GM13976 (cell line): Measurements from ENCODE around the gene GSK3B.

Experiments used
- DNase-seq: peaks from one replicate; pipeline ENCODE4 v3.0.0; 2012; ENCODE audit warnings: low spot score
- in situ Hi-C: fragments of 300-500 bp; cut with MboI; formaldehyde crosslinking; loops from one replicate; pipeline ENCODE4 v1.12.0; 2022; ENCODE audit warnings: low sequenced_read_pairs, mixed read lengths, inconsistent platforms; ENCODE audit not compliant: unreplicated experiment
- TF ChIP-seq, protein P1 (sequence below): IDR thresholded peaks from 2 replicates; pipeline ENCODE4 v1.5.1; 2012; ENCODE audit warnings: borderline replicate concordance, mild to moderate bottlenecking; ENCODE audit not compliant: insufficient read depth; ENCODE audit errors: extremely low read depth, missing control alignments, control extremely low read depth

Gene GSK3B

DNA sequence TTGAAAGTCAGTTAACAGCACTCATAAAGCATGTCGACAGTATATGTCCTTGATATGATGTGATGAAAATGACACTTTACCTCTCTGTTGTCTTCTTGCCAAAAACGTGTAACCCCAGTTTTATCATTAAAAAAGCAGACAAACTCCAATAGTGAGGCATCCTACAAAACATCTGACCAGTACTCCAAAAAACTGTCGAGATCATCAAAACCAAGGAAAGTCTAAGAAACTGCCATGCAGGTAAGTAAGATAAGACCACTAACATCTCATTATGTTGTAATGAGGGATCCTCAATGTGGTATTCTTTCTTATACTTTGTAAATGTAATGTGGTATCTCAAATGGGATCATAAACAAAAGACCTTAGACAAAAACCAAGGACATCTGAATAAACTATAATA, 160.0 kb downstream of the GSK3B start:
- TF ChIP-seq, protein P1, sequence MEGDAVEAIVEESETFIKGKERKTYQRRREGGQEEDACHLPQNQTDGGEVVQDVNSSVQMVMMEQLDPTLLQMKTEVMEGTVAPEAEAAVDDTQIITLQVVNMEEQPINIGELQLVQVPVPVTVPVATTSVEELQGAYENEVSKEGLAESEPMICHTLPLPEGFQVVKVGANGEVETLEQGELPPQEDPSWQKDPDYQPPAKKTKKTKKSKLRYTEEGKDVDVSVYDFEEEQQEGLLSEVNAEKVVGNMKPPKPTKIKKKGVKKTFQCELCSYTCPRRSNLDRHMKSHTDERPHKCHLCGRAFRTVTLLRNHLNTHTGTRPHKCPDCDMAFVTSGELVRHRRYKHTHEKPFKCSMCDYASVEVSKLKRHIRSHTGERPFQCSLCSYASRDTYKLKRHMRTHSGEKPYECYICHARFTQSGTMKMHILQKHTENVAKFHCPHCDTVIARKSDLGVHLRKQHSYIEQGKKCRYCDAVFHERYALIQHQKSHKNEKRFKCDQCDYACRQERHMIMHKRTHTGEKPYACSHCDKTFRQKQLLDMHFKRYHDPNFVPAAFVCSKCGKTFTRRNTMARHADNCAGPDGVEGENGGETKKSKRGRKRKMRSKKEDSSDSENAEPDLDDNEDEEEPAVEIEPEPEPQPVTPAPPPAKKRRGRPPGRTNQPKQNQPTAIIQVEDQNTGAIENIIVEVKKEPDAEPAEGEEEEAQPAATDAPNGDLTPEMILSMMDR: no peak
- in situ Hi-C loops: no loop called here
- no peak for DNase-seq

GRCh38 chr3:119933207-119933606, 161.0 kb downstream of the GSK3B start:
- DNase-seq: no peak
- in situ Hi-C loops: no loop called here
- TF ChIP-seq, protein P1: no peak

DNA sequence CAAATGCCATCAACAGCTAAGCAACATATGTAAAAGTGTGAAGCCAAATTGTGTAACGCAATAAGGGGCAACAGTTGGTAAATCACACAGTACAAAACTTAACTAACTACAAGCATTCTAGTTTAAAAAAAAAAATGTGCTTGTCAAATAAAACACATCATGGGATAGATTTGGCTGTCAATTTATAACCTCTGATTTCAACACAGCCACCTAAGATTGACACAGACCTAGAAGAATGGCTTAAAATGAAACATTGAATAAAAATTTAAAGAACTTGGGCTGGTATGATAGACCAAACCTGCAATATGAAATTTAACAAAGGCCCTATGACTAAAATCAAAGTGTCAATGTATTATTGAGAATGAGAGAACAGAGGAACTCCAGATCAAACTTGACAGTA, 164.0 kb downstream of the GSK3B start:
- in situ Hi-C loops: no loop called here
- no peak for DNase-seq
- TF ChIP-seq, protein P1: no peak

DNA sequence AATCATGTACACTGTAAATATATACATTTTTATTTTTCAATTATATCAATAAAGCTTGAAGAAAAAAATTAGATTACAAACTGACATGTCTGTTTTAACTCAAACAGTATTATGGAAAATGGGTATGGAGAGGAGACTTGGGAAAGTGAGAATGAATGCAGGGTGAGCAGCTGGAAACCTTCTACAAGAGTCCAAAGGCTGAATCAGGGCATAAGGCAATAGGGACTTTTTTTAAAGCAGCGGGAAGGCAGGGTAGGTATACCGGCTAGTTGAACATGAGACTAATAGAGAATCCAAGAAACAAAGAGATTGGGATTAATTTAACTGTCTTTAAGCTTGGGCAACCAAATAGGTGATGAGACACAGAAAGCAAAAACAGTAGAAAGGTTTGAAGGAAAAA, 167.1 kb downstream of the GSK3B start:
- in situ Hi-C loops: no loop called here
- no peak for DNase-seq
- TF ChIP-seq, protein P1: no peak

- in situ Hi-C loops: no loop called here
- DNase-seq: no peak
- TF ChIP-seq, protein P1: no peak
Observed at GRCh38 chr3:119924111-119925094, 169.8 kb downstream of the GSK3B start.

- TF ChIP-seq, protein P1: no peak
- in situ Hi-C loops: no loop called here
- DNase-seq: no peak
Observed at GRCh38 chr3:119918992-119919933, 175.0 kb downstream of the GSK3B start.
